Sciatic nerve (tissue), 2 donors: Measurements from ENCODE around the gene SFT2D1. TPM values are rescaled to one million over a fixed set of nuclear protein-coding genes. Genes with fewer than 3 reads are reported as not detected.
"Not testable (repeated sequence)": the region's sequence is repeated elsewhere in the genome, so short reads cannot be mapped to it uniquely, and the experiment has no call there.

Source experiments
- ATAC-seq: fragments of 200-7000 bp; cut with Tn5 transposase; one replicate; pipeline ENCODE4 v1.9.1; 2020; ENCODE audit warnings: mild to moderate bottlenecking, moderate library complexity
- DNase-seq: peaks from one replicate; pipeline ENCODE4 v3.0.0-alpha.2; 2020; ENCODE audit warnings: low spot score
- intact Hi-C: fragments of 100-400 bp; cut with DNase I; formaldehyde crosslinking; loops from one replicate; pipeline ENCODE4 v1.14.2; 2022
- total RNA-seq: library from RNA; stranded (reverse); fragmentation: NEBNext Ultra II Directional; extraction: Animal tissue kit (Norgen Biotek cat#: 25700); gene quantifications from one replicate; pipeline ENCODE4 v1.2.1, GENCODE V29; 2021
- donor health status: DM: no; HTN: no; CAD: no.
- donor health status: DM: no; HTN: no; CAD: no.

The SFT2D1 gene
- 46.1 TPM for total RNA-seq

DNA sequence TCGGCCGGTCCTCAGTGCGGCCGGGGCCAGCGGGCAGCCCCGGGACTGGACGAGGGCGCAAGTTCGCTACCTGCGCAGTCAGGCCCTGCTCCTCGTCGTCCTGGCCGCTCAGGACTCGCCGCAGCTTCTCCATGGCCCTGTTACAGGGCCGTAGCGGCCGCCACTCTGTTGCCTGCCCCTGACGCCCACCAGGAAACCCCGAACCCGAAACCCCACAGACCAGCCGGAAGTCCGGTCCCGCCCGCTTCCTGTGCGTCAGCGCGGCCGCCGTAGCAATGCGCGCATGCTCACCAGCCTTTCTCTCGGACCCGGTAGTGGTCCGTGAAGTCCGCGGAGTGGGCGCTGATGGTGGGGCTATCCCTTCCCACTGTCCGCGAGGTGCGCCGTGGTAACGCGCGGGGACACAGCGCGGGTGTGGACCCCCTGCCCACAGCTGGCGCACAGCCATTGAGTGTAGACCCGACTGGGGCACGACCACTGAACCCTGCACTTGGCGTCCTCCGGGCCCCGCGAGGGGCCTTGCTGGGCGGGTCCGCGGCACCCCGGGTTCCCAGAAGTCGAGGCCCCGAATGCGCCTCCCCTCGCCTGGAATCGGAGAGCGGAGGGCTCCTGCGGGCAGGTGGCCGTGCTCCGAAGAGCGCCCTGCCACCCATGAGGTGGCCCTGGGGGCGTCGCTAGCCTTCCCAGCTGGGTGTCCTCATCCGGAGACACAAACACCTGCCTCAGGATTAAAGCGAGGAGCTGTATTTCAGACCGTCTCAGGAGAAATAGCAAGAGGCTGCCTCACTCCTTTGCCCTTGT, at the start of gene SFT2D1:
Gene SFT2D1 (minus strand): TSS at position 197 of the 801 bp plus-strand sequence. CDS start 64 bp downstream, at position 133.
- ATAC-seq (peak; percentile 99), DNase-seq (peak; percentile 93)
- intact Hi-C loops, result no loop called here

DNA sequence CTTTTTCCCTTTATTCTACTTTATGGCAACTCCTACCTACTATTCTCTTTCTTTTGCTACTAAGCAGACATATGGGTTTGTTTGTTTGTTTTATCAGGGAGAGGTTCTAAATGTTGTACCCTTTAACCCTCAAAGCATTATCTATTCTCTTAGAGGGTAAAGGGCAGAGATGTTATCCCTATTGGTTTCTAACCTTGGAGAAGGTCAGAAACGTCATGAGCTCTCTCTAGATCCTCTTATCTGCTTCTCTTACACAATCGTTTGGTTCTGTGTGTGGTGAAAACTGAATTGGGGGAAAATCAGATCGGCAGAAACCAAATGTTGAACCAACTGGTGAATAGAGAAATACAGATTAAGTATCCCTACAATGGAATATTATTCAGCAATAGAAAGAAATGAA, 46.8 kb upstream of the SFT2D1 start:
- ATAC-seq (no peak), DNase-seq (no peak)
- intact Hi-C loops, result no loop called here

DNA sequence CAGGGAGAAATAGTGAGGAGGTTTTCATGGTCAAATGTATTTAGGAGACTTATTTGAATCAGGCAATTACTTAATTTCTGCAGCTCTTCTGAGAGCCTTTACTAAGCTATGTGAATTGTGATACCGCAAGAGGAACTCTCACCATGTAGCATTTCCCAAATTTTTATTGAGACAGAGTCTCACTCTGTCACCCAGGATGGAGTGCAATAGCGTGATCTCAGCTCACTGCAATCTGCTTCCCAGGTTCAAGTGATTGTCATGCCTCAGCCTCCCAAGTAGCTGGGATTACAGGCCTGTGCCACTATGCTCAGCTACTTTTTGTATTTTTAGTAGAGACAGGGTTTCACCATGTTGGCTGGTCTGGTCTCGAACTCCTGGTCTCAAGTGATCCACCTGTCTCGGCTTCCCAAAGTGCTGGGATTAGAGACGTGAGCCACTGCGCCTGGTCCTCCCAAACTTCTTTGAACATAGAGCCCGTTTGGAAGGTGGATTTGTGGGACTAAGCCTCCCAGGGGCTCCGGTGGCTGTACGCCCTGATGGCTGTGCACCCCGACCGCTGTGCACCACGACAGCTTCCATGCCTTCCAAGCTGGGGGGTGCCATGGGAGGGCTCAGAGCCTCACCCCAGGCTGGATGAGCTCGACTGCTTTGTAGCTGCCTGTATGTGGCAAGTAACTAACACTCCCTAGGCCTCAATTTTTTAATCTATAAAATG, 46.1 kb upstream of the SFT2D1 start:
- ATAC-seq (no peak), DNase-seq (no peak)
- intact Hi-C loops, result no loop called here

DNA sequence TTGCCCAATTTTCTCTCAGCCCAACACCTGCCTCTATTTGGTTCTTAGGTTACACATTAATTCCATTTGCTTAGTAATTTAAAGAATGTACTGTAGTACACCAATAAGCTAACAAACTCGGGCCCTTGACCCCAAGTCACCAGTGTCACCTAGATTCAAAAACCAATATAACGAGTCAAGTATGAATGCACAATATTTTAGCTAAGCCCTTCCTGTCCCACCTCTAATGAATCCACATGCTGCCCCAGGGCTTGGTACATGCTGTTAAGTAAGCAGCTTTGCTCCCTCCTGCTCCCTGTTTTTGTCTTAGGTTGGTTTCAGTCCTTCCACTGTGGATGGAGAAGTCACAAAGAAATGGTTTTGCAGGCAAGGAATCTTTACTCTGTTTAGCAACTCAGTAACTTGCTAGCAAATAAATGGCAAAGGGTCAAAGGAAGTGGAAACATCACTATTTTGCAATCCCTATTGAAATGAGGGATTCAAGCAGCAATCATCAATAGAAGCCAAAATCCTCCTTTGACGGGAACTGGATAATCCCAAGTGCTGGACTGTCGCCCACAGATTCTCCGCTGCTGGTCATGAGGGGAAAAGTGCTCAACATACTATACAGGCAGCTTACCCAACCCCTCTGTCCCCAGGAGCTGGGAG, 45.4 kb upstream of the SFT2D1 start:
- DNase-seq (no peak), ATAC-seq (no peak)
- intact Hi-C loops, result no loop called here

DNA sequence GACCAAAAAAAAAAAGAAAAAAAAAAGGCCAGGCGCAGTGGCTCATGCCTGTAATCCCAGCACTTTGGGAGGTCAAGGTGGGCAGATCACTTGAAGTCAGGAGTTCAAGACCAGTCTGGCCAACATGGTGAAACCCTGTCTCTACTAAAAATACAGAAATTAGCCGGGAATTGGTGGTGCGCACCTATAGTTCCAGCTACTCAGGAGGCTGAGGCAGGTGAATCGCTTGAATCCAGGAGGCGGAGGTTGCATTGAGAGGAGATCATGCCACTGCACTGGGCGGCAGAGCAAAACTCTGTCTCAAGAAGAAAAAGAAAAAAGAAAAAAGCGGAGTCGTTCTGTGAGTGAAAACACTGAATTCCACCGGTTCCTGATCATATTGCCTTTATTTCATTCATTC, 44.8 kb upstream of the SFT2D1 start:
- ATAC-seq, intact Hi-C loops, DNase-seq: not testable (repeated sequence)

DNA sequence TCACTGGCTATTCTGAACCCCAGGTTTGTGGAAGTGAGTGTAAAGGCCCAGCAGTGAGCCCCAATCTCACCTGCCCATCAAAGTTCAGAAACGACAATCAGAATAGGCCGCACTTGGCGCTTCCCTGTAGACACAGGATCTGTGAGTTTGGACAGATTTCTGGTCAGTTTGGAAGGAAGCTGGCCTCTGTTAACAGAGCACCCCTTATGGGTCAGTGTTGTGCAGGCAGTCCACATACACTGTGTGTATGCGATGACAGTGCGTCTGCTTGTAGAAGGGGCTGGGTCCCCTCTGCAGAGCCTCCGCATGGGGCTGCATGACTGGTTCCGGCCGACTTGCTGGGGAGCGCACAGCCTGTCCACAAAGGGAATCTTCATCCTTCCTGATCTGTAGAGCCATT, 43.8 kb upstream of the SFT2D1 start:
- DNase-seq (no peak), ATAC-seq (no peak)
- intact Hi-C loops, result no loop called here

DNA sequence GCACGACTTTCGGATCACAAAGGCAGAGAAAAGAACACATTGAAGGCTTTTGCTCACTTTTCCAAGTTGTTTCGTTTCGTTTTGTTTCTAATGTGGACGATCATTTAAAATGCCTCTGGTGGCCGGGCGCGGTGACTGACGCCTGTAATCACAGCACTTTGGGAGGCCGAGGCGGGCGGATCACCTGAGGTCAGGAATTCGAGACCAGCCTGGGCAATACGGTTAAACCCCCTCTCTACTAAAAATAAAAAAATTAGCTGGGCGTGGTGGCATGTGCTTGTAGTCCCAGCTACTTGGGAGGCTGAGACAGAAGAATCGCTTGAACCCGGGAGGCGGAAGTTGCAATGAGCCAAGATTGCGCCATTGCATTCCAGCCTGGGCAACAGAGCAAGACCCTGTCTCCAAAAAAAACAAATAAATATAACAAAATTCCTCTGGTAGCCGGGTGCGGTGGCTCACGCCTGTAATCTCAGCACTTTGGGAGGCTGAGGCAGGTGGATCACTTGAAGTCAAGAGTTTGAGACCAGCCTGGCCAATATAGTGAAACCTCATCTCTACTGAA, 41.5 kb upstream of the SFT2D1 start:
- ATAC-seq, intact Hi-C loops, DNase-seq: not testable (repeated sequence)

DNA sequence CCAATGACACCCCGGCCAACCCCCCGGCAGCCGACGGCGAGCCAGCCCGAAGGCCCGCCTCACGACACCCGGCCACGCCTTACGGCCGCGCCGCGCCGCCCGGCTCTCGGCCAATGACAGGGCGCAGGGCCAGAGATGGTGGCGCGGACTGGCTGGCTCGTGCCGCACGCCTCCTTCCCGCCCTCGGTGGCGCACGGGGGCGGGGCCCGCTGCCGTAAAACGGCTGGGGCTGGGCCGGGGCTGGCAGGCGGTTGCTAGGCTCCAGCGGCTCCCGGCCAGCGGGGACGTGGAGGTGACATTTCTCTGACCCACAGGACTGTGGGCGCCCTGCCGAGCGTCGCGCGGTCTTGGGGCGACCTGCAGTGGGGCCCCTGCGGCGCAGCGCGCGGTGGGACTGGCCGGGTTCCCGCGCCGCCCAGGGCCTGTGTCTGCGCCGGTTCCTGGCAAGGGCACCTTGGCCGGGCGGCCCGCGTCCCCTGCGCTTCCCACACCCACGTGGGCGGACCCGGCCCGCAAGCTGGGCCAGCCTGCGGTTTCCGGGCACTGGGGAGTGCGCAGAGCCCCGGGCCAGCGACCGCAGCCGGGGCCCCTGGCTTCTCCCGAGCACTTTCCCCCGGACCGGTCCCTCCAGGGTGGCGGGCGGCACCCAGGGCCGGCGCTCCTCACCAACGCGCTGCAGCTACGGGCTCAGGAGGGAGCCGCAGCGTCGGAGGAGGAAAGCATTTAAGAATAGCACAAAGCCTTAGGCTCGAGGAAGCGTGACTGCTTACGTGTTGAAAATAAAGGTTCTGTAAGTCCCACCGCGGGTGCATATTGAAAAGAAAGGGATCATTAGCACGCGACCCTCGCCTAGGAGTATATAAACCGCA, 40.8 kb upstream of the SFT2D1 start, which contains the start of gene MPC1:
Gene MPC1 (minus strand): TSS at position 8 of the 869 bp plus-strand sequence. CDS start 64 bp downstream, outside the sequence.
- DNase-seq (peak; percentile 96), ATAC-seq (peak; percentile 99)
- intact Hi-C loops, result no loop called here

DNA sequence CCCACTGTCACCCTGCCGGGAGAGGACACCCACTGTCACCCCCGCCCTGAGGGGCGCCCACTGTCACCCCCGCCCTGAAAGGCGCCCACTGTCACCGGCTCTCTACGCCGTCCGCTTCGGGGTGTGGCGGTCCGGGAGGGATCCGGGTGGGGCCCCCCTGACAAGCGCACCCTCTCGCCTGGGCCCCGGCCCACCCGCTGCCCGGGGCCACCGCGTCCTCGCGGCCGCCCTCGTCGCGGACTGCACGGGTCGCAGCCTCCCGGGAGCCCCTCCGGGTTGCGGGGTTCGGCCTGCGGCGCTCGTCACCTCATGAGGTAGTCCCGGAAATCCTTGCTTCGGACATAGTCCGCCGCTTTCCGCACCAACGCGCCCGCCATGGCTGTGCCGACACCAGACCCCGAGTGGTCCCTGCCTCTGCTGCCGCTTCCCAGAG, 40.2 kb upstream of the SFT2D1 start:
- ATAC-seq, result peak; percentile 16

DNA sequence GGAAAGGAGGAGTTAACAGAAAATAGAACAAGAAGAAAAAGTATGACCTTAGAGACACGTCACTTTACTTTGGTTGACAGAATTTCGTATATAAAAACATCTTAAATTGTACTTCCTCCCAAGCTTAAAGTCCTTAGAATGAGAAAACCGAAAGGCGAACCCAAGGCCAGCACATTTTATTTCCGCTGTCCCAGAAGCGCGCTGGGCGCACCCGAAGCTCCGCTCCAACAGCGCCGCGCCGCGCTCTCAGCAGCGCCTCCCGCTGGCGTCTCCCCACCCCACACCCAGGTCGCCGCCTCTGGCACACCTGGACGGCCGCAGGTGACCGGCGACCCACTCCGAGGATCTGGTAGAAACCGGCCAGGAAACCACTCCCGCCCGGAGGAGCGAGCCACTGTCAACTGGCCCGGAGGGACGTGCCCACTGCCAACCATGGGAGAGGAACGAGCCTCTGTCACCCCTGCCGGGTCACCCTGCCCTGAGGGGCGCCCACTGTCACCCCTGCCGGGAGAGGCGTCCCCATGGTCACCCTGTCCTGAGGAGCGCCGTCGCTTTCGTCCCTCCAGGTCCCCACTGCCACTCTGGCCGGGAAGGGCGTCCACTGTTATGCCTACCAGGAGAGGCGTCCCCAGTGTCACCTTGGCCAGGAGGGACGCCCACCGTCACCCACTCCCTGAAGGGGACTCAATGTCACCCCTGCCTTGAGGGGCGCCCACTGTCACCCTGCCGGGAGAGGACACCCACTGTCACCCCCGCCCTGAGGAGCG, 39.6 kb upstream of the SFT2D1 start:
- intact Hi-C loops, result no loop called here
- peak; percentile 77 for DNase-seq
- peak; percentile 58 for ATAC-seq

More for the DNA sequence above, 40.2 kb upstream of the SFT2D1 start:
- no peak for DNase-seq
- intact Hi-C loops, result no loop called here

DNA sequence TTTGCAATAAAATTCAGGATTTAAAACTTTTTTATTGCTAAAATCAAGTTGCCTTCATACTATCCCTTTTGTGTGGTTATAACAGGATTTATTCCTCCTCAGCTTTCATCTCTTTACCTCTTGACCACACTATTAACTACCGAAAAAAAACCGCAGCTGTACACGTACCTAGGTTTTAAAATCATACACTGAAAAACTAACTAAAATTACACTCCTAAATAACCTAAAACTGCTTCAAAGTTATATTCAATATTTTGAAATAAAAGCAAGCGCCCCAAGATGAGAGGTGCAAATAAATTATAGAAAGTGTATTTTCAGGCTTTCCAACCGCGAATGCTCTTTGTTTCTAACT, 39.0 kb upstream of the SFT2D1 start:
- no peak for DNase-seq
- intact Hi-C loops, result no loop called here
- ATAC-seq, result no peak

DNA sequence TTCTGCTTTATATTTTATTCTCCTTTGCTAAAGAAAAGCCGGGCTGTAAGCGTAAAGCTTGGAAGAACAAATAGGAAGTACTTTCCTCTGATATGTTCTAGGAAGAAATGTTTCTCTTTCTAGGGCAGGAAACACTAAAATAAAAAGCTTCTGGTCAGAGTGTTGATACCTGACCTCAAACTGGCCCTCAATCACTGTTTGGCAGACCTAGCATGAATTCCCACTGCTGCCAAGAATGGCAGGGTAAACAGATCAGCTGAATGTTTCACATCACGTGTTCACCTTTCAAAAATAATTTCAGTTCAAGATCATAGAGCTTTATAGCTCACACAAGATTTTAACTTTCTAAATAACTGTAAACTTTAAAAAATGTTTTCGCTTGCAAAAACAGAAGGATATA, 37.5 kb upstream of the SFT2D1 start:
- intact Hi-C loops, result no loop called here
- ATAC-seq (no peak), DNase-seq (no peak)

DNA sequence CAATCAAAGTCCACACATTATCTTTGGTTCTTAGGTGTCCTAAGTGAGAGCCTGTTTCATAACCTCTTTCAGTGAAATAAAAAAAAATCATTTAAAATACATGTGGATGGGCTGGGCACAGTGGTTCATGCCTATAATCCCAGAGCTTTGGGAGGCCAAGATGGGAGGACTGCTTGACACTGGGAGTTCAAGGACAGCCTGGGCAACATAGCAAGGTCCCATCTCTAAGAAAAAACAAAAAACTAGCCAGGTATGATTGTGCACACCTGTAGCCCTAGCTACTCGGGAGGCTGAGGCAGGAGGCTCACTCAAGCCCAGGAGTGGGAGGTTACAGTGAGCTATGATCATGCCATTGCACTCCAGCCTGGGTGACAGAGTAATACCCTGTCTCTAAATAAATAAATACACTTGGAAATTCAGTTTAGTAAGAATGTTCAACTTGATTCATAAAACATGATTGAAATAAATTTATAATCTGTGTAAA, 36.8 kb upstream of the SFT2D1 start:
- intact Hi-C loops, result no loop called here
- no peak for ATAC-seq
- DNase-seq, result no peak

DNA sequence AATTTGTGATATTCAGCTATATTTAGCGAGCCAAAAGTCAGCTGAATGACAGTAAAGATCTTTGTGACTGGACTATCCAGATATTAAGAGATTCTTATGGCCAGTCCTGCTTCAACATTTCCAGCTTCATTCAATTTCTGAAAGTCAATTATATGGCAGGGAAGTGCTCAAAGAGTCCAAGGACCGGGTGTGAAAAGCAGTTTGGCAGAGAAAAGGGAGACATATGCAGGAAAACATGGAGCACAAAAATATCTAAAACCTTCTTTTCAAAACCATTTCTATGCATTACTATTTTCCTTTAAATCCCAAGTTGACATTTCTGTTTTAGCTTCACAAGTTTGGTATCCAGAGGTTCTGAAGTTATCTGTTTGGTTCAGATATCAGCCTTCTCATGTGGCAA, 35.4 kb upstream of the SFT2D1 start:
- intact Hi-C loops, result no loop called here
- DNase-seq (no peak), ATAC-seq (no peak)

DNA sequence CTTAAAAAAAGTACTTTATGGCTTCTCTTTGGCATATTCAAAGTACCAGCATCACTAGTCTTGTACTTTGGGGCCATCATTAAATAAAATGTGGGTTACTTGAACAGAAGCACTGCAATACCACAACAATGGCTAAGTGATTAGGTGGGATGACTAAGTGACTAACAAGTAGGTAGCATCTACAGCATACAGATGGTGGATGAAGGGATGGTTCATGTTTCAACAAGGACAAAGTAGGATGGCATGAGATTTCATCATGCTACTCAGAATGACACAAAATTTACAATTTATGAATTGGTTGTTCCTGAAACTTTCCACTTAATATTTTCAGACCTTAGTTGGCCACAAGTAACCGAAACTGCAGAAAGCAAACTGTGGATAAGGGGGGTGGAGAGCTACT, 32.7 kb upstream of the SFT2D1 start:
- ATAC-seq (no peak), DNase-seq (no peak)
- intact Hi-C loops, result no loop called here

DNA sequence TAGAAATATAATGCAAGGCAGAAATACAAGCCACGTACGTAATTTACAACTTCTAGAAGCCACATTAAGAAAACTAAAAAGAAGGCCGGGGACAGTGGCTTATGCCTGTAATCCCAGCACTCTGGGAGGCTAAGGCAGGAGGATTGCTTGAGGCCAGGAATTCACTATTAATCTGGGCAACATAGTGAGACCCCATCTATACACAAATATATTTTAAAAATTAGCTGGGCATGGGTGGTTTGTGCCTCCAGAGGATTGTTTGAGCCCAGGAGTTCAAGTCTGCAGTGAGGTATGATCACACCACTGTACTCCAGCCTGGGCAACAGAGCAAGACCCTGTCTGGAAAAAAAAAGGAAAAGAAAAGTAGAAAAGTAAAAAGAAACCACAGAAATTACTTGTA, 28.1 kb upstream of the SFT2D1 start:
- intact Hi-C loops, result no loop called here
- ATAC-seq (no peak), DNase-seq (no peak)

DNA sequence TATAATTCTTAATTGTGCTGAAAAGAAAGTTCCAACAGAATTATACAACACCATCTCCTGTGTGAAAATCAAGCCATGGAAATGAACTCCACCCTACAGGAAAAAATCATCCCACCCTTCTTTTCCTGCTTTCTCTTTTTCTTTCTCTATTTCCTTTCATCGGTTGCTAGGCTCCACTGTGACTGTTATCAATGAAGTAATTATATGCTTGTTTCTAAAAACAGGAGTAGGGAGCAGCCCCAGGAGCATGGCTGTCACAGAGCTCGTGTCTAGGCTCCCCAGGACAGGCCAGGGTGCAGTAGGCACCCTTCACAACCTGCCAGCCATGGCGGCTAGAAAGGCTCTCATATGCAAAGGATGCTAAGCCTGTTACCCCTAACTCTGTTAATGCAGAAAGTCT, 27.4 kb upstream of the SFT2D1 start:
- intact Hi-C loops, result no loop called here
- no peak for DNase-seq
- no peak for ATAC-seq

DNA sequence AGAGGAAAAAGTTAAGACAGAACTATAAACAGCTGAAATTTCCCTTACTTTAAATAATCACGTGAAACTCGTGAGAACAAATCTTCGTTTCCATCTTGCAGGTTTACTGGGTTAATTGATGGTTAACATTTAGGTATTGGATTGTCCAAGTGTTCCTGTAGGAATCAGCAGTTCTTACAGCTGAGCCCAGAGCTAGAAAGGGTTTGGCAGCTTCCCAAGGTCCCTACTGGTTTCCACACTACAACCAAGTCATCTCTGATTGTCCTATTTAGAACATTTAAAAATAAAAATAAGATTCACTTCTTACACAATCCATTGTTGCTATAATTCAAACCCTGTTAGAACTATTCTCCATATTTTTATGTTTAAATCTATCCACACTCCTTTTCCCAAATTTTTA, 24.6 kb upstream of the SFT2D1 start:
- ATAC-seq (no peak), DNase-seq (no peak)
- intact Hi-C loops, result no loop called here
